Bone marrow (tissue), 2 donors: ENCODE results near the gene LGALS8.
"Not testable (repeated sequence)": the region's sequence is repeated elsewhere in the genome, so short reads cannot be mapped to it uniquely, and the experiment has no call there.

Source experiments
- DNase-seq, 2 donors: peaks; one replicate each; lab custom pipeline; 2025; lab: John Stamatoyannopoulos, UW

The LGALS8 gene

GRCh38 chr1:236540813-236541465 lies 17.2 kb downstream of the LGALS8 start:
- no peak for DNase-seq

GRCh38 chr1:236541710-236542109 lies 17.9 kb downstream of the LGALS8 start:
- DNase-seq: no peak

- DNase-seq: no peak
These were observed 19.4 kb downstream of the LGALS8 start for GRCh38 chr1:236543065-236543669.

GRCh38 chr1:236545621-236546169 lies 21.9 kb downstream of the LGALS8 start:
- DNase-seq: no peak

GRCh38 chr1:236548452-236548851 lies 24.7 kb downstream of the LGALS8 start:
- DNase-seq: no peak

- no peak for DNase-seq
These were observed 27.4 kb downstream of the LGALS8 start for GRCh38 chr1:236550961-236551851.

GRCh38 chr1:236552096-236552495 lies 28.3 kb downstream of the LGALS8 start:
- DNase-seq: no peak

GRCh38 chr1:236552901-236553300 lies 29.1 kb downstream of the LGALS8 start:
- no peak for DNase-seq

GRCh38 chr1:236553370-236553769 lies 29.6 kb downstream of the LGALS8 start:
- no peak for DNase-seq

GRCh38 chr1:236556606-236557005 lies 32.8 kb downstream of the LGALS8 start:
- no peak for DNase-seq

- no peak for DNase-seq
These were observed 34.3 kb downstream of the LGALS8 start for GRCh38 chr1:236558081-236558480.

GRCh38 chr1:236558846-236559245 lies 35.1 kb downstream of the LGALS8 start:
- no peak for DNase-seq

- no peak for DNase-seq
These were observed 36.5 kb downstream of the LGALS8 start for GRCh38 chr1:236560213-236560771.

GRCh38 chr1:236561976-236562375 lies 38.2 kb downstream of the LGALS8 start:
- DNase-seq: no peak

- no peak for DNase-seq
These were observed 41.7 kb downstream of the LGALS8 start for GRCh38 chr1:236565530-236565929.

- no peak for DNase-seq
These were observed 44.6 kb downstream of the LGALS8 start for GRCh38 chr1:236568285-236568894.

GRCh38 chr1:236575523-236575922 lies 51.7 kb downstream of the LGALS8 start:
- no peak for DNase-seq

GRCh38 chr1:236576004-236576403 lies 52.2 kb downstream of the LGALS8 start:
- no peak for DNase-seq

- not testable (repeated sequence) for DNase-seq
These were observed 53.3 kb downstream of the LGALS8 start for GRCh38 chr1:236577041-236577440.

GRCh38 chr1:236578661-236579060 lies 54.9 kb downstream of the LGALS8 start:
- no peak for DNase-seq

GRCh38 chr1:236580404-236580803 lies 56.6 kb downstream of the LGALS8 start:
- not testable (repeated sequence) for DNase-seq

GRCh38 chr1:236581528-236581927 lies 57.7 kb downstream of the LGALS8 start:
- DNase-seq: no peak
